ENCODE results near the gene EFHD1.
A peak's percentile ranks its signal among the peaks of the same experiment; 100 is the strongest.

The EFHD1 gene

GRCh38 chr2:232615339-232615738 is 18.1 kb upstream of the EFHD1 start:
- Histone ChIP-seq H3K4me3 (ENCODE audit: insufficient read depth, low read depth, low read length, poor library complexity, severe bottlenecking) (no peak overlapping the region), H3K4me1 (ENCODE audit: control insufficient read depth, insufficient read depth, low read length, poor library complexity, severe bottlenecking) (no peaks in the 10 kb centered on the region), H3K36me3 (ENCODE audit: control insufficient read depth, insufficient read depth, low read length) (no peaks in the 10 kb centered on the region), H3K27me3 (replicated peaks; ENCODE audit: control insufficient read depth, insufficient read depth, low read length, poor library complexity, severe bottlenecking) (no peaks in the 10 kb centered on the region), H3K9me3 (ENCODE audit: control insufficient read depth, low read length) (no peaks in the 10 kb centered on the region), H3K27ac (ENCODE audit: insufficient read depth, low read length, poor library complexity, severe bottlenecking) (no peak overlapping the region)
- DNase-seq = no peak

GRCh38 chr2:232621186-232621585 is 12.2 kb upstream of the EFHD1 start:
- no peak overlapping the region for H3K4me3 ChIP-seq (ENCODE audit: insufficient read depth, low read depth, low read length, poor library complexity, severe bottlenecking)
- no peaks in the 10 kb centered on the region for H3K27me3 ChIP-seq (replicated peaks; ENCODE audit: control insufficient read depth, insufficient read depth, low read length, poor library complexity, severe bottlenecking)
- no peak for DNase-seq
- H3K36me3 ChIP-seq (ENCODE audit: control insufficient read depth, insufficient read depth, low read length) = no peaks in the 10 kb centered on the region
- no peaks in the 10 kb centered on the region for H3K4me1 ChIP-seq (ENCODE audit: control insufficient read depth, insufficient read depth, low read length, poor library complexity, severe bottlenecking)
- no peaks in the 10 kb centered on the region for H3K9me3 ChIP-seq (ENCODE audit: control insufficient read depth, low read length)
- H3K27ac ChIP-seq (ENCODE audit: insufficient read depth, low read length, poor library complexity, severe bottlenecking) = no peak overlapping the region

GRCh38 chr2:232622563-232622962 is 10.8 kb upstream of the EFHD1 start:
- H3K27ac ChIP-seq (ENCODE audit: insufficient read depth, low read length, poor library complexity, severe bottlenecking) = no peak overlapping the region

GRCh38 chr2:232623768-232624765 is 9.3 kb upstream of the EFHD1 start:
- H3K36me3 ChIP-seq (ENCODE audit: control insufficient read depth, insufficient read depth, low read length) = no peaks in the 10 kb centered on the region
- no peak overlapping the region for H3K4me3 ChIP-seq (ENCODE audit: insufficient read depth, low read depth, low read length, poor library complexity, severe bottlenecking)
- H3K4me1 ChIP-seq (ENCODE audit: control insufficient read depth, insufficient read depth, low read length, poor library complexity, severe bottlenecking) = no peaks in the 10 kb centered on the region
- no peaks in the 10 kb centered on the region for H3K9me3 ChIP-seq (ENCODE audit: control insufficient read depth, low read length)
- H3K27me3 ChIP-seq (replicated peaks; ENCODE audit: control insufficient read depth, insufficient read depth, low read length, poor library complexity, severe bottlenecking) = no peaks in the 10 kb centered on the region
- no peak for DNase-seq
- no peak overlapping the region for H3K27ac ChIP-seq (ENCODE audit: insufficient read depth, low read length, poor library complexity, severe bottlenecking)

More at GRCh38 chr2:232622563-232622962, 10.8 kb upstream of the EFHD1 start:
- DNase-seq = no peak
- no peaks in the 10 kb centered on the region for H3K4me1 ChIP-seq (ENCODE audit: control insufficient read depth, insufficient read depth, low read length, poor library complexity, severe bottlenecking)
- H3K4me3 ChIP-seq (ENCODE audit: insufficient read depth, low read depth, low read length, poor library complexity, severe bottlenecking) = no peak overlapping the region
- H3K36me3 ChIP-seq (ENCODE audit: control insufficient read depth, insufficient read depth, low read length) = no peaks in the 10 kb centered on the region
- no peaks in the 10 kb centered on the region for H3K27me3 ChIP-seq (replicated peaks; ENCODE audit: control insufficient read depth, insufficient read depth, low read length, poor library complexity, severe bottlenecking)
- no peaks in the 10 kb centered on the region for H3K9me3 ChIP-seq (ENCODE audit: control insufficient read depth, low read length)

- no peaks in the 10 kb centered on the region for H3K36me3 ChIP-seq (ENCODE audit: control insufficient read depth, insufficient read depth, low read length)
- no peaks in the 10 kb centered on the region for H3K4me1 ChIP-seq (ENCODE audit: control insufficient read depth, insufficient read depth, low read length, poor library complexity, severe bottlenecking)
- H3K9me3 ChIP-seq (ENCODE audit: control insufficient read depth, low read length) = no peaks in the 10 kb centered on the region
- H3K27me3 ChIP-seq (replicated peaks; ENCODE audit: control insufficient read depth, insufficient read depth, low read length, poor library complexity, severe bottlenecking) = peaks cover 7% of the 10 kb centered on the region
- no peak for DNase-seq
- H3K27ac ChIP-seq (ENCODE audit: insufficient read depth, low read length, poor library complexity, severe bottlenecking) = no peak overlapping the region
- no peak overlapping the region for H3K4me3 ChIP-seq (ENCODE audit: insufficient read depth, low read depth, low read length, poor library complexity, severe bottlenecking)
Observed at GRCh38 chr2:232626584-232626983, 6.8 kb upstream of the EFHD1 start.

- H3K27me3 ChIP-seq (replicated peaks; ENCODE audit: control insufficient read depth, insufficient read depth, low read length, poor library complexity, severe bottlenecking) = peaks cover 24% of the 10 kb centered on the region
- no peak overlapping the region for H3K4me3 ChIP-seq (ENCODE audit: insufficient read depth, low read depth, low read length, poor library complexity, severe bottlenecking)
- no peaks in the 10 kb centered on the region for H3K36me3 ChIP-seq (ENCODE audit: control insufficient read depth, insufficient read depth, low read length)
- no peaks in the 10 kb centered on the region for H3K9me3 ChIP-seq (ENCODE audit: control insufficient read depth, low read length)
- peaks cover 8% of the 10 kb centered on the region for H3K4me1 ChIP-seq (ENCODE audit: control insufficient read depth, insufficient read depth, low read length, poor library complexity, severe bottlenecking)
- DNase-seq = no peak
- H3K27ac ChIP-seq (ENCODE audit: insufficient read depth, low read length, poor library complexity, severe bottlenecking) = no peak overlapping the region
Observed at GRCh38 chr2:232628466-232629128, 4.8 kb upstream of the EFHD1 start.

- no peak for DNase-seq
- Histone ChIP-seq H3K27ac (ENCODE audit: insufficient read depth, low read length, poor library complexity, severe bottlenecking) (no peak overlapping the region), H3K27me3 (replicated peaks; ENCODE audit: control insufficient read depth, insufficient read depth, low read length, poor library complexity, severe bottlenecking) (peaks cover 29% of the 10 kb centered on the region), H3K9me3 (ENCODE audit: control insufficient read depth, low read length) (no peaks in the 10 kb centered on the region), H3K4me3 (ENCODE audit: insufficient read depth, low read depth, low read length, poor library complexity, severe bottlenecking) (no peak overlapping the region), H3K36me3 (ENCODE audit: control insufficient read depth, insufficient read depth, low read length) (no peaks in the 10 kb centered on the region), H3K4me1 (ENCODE audit: control insufficient read depth, insufficient read depth, low read length, poor library complexity, severe bottlenecking) (peaks cover 13% of the 10 kb centered on the region)
Observed at GRCh38 chr2:232629129-232629475, 4.3 kb upstream of the EFHD1 start.

GRCh38 chr2:232632229-232632903 is 1.0 kb upstream of the EFHD1 start:
- no peak overlapping the region for H3K27ac ChIP-seq (ENCODE audit: insufficient read depth, low read length, poor library complexity, severe bottlenecking)
- H3K36me3 ChIP-seq (ENCODE audit: control insufficient read depth, insufficient read depth, low read length) = no peaks in the 10 kb centered on the region
- H3K4me3 ChIP-seq (ENCODE audit: insufficient read depth, low read depth, low read length, poor library complexity, severe bottlenecking) = peak overlapping the region; percentile 58
- no peak for DNase-seq
- no peaks in the 10 kb centered on the region for H3K9me3 ChIP-seq (ENCODE audit: control insufficient read depth, low read length)
- H3K27me3 ChIP-seq (replicated peaks; ENCODE audit: control insufficient read depth, insufficient read depth, low read length, poor library complexity, severe bottlenecking) = peaks cover 40% of the 10 kb centered on the region
- H3K4me1 ChIP-seq (ENCODE audit: control insufficient read depth, insufficient read depth, low read length, poor library complexity, severe bottlenecking) = peaks cover 18% of the 10 kb centered on the region

- H3K9me3 ChIP-seq (ENCODE audit: control insufficient read depth, low read length) = no peaks in the 10 kb centered on the region
- H3K4me3 ChIP-seq (ENCODE audit: insufficient read depth, low read depth, low read length, poor library complexity, severe bottlenecking) = peak overlapping the region; percentile 58
- no peak overlapping the region for H3K27ac ChIP-seq (ENCODE audit: insufficient read depth, low read length, poor library complexity, severe bottlenecking)
- peaks cover 18% of the 10 kb centered on the region for H3K4me1 ChIP-seq (ENCODE audit: control insufficient read depth, insufficient read depth, low read length, poor library complexity, severe bottlenecking)
- DNase-seq = no peak
- no peaks in the 10 kb centered on the region for H3K36me3 ChIP-seq (ENCODE audit: control insufficient read depth, insufficient read depth, low read length)
- peaks cover 40% of the 10 kb centered on the region for H3K27me3 ChIP-seq (replicated peaks; ENCODE audit: control insufficient read depth, insufficient read depth, low read length, poor library complexity, severe bottlenecking)
Observed at GRCh38 chr2:232632904-232633412, 446 bp upstream of the EFHD1 start.

All from effector memory CD4-positive, alpha-beta T cell (primary cell).